HS-27A (cell line): ENCODE measurements around the gene ZNF862.
"Not testable (repeated sequence)": the region's sequence is repeated elsewhere in the genome, so short reads cannot be mapped to it uniquely, and the experiment has no call there.

Experiments used
- DNase-seq: peaks from one replicate; pipeline ENCODE4 v3.0.0-alpha.2; 2012; ENCODE audit warnings: low read depth, missing footprints

The ZNF862 gene

GRCh38 chr7:149880638-149881311 is 42.6 kb downstream of the ZNF862 start:
- DNase-seq = no peak

GRCh38 chr7:149881328-149882247 is 43.4 kb downstream of the ZNF862 start:
- no peak for DNase-seq

- no peak for DNase-seq
Observed at GRCh38 chr7:149882248-149883047, 44.3 kb downstream of the ZNF862 start.

- no peak for DNase-seq
Observed at GRCh38 chr7:149883048-149883438, 44.9 kb downstream of the ZNF862 start.

- DNase-seq = no peak
Observed at GRCh38 chr7:149883452-149883861, 45.3 kb downstream of the ZNF862 start.

- no peak for DNase-seq
Observed at GRCh38 chr7:149884016-149884415, 45.8 kb downstream of the ZNF862 start.

GRCh38 chr7:149884541-149884940 is 46.4 kb downstream of the ZNF862 start:
- no peak for DNase-seq

- no peak for DNase-seq
Observed at GRCh38 chr7:149885191-149886017, 47.2 kb downstream of the ZNF862 start.

- DNase-seq = no peak
Observed at GRCh38 chr7:149886018-149886415, 47.8 kb downstream of the ZNF862 start.

GRCh38 chr7:149887311-149887710 is 49.1 kb downstream of the ZNF862 start:
- no peak for DNase-seq

GRCh38 chr7:149890715-149891114 is 52.5 kb downstream of the ZNF862 start:
- DNase-seq = not testable (repeated sequence)

- DNase-seq = not testable (repeated sequence)
Observed at GRCh38 chr7:149894957-149895356, 56.8 kb downstream of the ZNF862 start.

GRCh38 chr7:149907776-149908376 is 69.7 kb downstream of the ZNF862 start:
- not testable (repeated sequence) for DNase-seq

- not testable (repeated sequence) for DNase-seq
Observed at GRCh38 chr7:149910219-149910618, 72.0 kb downstream of the ZNF862 start.

GRCh38 chr7:149912126-149912525 is 74.0 kb downstream of the ZNF862 start:
- DNase-seq = peak; percentile 12
